Measurements from ENCODE around the gene GP2. TPM values are rescaled to one million over a fixed set of nuclear protein-coding genes. Genes with fewer than 3 reads are reported as not detected.

Gene GP2
- total and polyA plus RNA-seq, 10 donors: 0.26 to 4.9 (median 0.99) TPM; not detected in 4

- Histone ChIP-seq H3K4me3 (no peak overlapping the region), H3K4me1 (no peaks in the 10 kb centered on the region), H3K36me3 (no peaks in the 10 kb centered on the region), H3K27me3 (replicated peaks in 1 of 7) (peaks cover 0 to 26% (median 0%) of the 10 kb centered on the region in 7 donors), H3K27ac (no peak overlapping the region), H3K9me3 (no peaks in the 10 kb centered on the region)
- TF ChIP-seq, protein P1, sequence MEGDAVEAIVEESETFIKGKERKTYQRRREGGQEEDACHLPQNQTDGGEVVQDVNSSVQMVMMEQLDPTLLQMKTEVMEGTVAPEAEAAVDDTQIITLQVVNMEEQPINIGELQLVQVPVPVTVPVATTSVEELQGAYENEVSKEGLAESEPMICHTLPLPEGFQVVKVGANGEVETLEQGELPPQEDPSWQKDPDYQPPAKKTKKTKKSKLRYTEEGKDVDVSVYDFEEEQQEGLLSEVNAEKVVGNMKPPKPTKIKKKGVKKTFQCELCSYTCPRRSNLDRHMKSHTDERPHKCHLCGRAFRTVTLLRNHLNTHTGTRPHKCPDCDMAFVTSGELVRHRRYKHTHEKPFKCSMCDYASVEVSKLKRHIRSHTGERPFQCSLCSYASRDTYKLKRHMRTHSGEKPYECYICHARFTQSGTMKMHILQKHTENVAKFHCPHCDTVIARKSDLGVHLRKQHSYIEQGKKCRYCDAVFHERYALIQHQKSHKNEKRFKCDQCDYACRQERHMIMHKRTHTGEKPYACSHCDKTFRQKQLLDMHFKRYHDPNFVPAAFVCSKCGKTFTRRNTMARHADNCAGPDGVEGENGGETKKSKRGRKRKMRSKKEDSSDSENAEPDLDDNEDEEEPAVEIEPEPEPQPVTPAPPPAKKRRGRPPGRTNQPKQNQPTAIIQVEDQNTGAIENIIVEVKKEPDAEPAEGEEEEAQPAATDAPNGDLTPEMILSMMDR (IDR thresholded peaks at IDR 0.05 in 8 of 11, conservative IDR thresholded peaks at IDR 0.05 in 3 of 11): no peak
- no peak for TF ChIP-seq POLR2A (IDR thresholded peaks at IDR 0.05)
- TF ChIP-seq POLR2AphosphoS5 (IDR thresholded peaks at IDR 0.05): no peak
- DNase-seq: no peak
- intact Hi-C loops (cut with DNase I; ENCODE audit: low total_unique reads): no loop called here
- WGBS, 5 donors: 60 to 77% (median 66%) methylated on average over 5 of the region's 5 CpGs
Measured at GRCh38 chr16:20298452-20298851, 28.9 kb downstream of the GP2 start.

- intact Hi-C loops (cut with DNase I; ENCODE audit: low total_unique reads): no loop called here
- H3K4me3 ChIP-seq: no peak overlapping the region
- H3K27me3 ChIP-seq (replicated peaks in 1 of 7): peaks cover 0 to 36% (median 9%) of the 10 kb centered on the region in 7 donors
- no peak for TF ChIP-seq POLR2AphosphoS5 (IDR thresholded peaks at IDR 0.05)
- TF ChIP-seq POLR2A (IDR thresholded peaks at IDR 0.05): no peak
- TF ChIP-seq, protein P1 (IDR thresholded peaks at IDR 0.05 in 8 of 11, conservative IDR thresholded peaks at IDR 0.05 in 3 of 11): no peak
- DNase-seq: no peak
- no peaks in the 10 kb centered on the region for H3K9me3 ChIP-seq
- H3K4me1 ChIP-seq: no peaks in the 10 kb centered on the region
- no peaks in the 10 kb centered on the region for H3K36me3 ChIP-seq
- WGBS, 5 donors: 28 to 36% (median 33%) methylated on average over 16 of the region's 16 CpGs
- no peak overlapping the region for H3K27ac ChIP-seq
Measured at GRCh38 chr16:20291208-20292206, 35.8 kb downstream of the GP2 start.

DNA sequence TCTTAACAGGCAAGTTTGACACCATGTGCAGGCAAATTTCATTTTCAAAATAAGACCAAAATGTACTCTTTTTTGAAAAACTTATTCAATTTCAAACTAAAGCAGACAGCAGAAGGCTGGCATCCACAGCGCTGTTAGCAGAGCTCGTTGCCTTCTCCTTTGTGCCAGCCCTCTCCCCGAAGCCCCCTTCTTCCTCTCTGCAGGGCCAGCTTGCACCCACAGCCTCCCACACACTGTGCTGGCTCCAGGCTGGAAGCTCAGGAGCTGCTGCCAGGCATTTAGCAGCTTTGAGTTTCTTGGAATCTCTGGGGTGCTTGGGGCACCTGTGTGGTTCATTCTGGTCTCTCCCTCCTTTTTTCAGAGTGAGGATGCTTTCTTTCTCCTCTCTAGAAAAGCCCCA is 37.7 kb downstream of the GP2 start:
- intact Hi-C loops (cut with DNase I; ENCODE audit: low total_unique reads): no loop called here
- TF ChIP-seq POLR2A (IDR thresholded peaks at IDR 0.05): no peak
- TF ChIP-seq POLR2AphosphoS5 (IDR thresholded peaks at IDR 0.05): no peak
- TF ChIP-seq, protein P1 (IDR thresholded peaks at IDR 0.05 in 8 of 11, conservative IDR thresholded peaks at IDR 0.05 in 3 of 11): no peak
- Histone ChIP-seq H3K4me1 (no peaks in the 10 kb centered on the region), H3K27ac (no peak overlapping the region), H3K4me3 (no peak overlapping the region), H3K9me3 (no peaks in the 10 kb centered on the region), H3K27me3 (replicated peaks in 1 of 7) (peaks cover 0 to 25% (median 9%) of the 10 kb centered on the region in 7 donors), H3K36me3 (no peaks in the 10 kb centered on the region)
- no peak for DNase-seq
- 64 to 83% (median 77%) methylated on average over 3 of the region's 3 CpGs for WGBS, 5 donors

GRCh38 chr16:20285993-20286499 is 41.3 kb downstream of the GP2 start:
- TF ChIP-seq POLR2AphosphoS5 (IDR thresholded peaks at IDR 0.05) (no peak), POLR2A (IDR thresholded peaks at IDR 0.05) (no peak)
- TF ChIP-seq, protein P1 (IDR thresholded peaks at IDR 0.05 in 8 of 11, conservative IDR thresholded peaks at IDR 0.05 in 3 of 11): no peak
- 56 to 65% (median 59%) methylated on average over 6 of the region's 6 CpGs for WGBS, 5 donors
- H3K4me3 ChIP-seq: no peak overlapping the region
- intact Hi-C loops (cut with DNase I; ENCODE audit: low total_unique reads): no loop called here
- no peaks in the 10 kb centered on the region for H3K4me1 ChIP-seq
- H3K9me3 ChIP-seq: no peaks in the 10 kb centered on the region
- no peak for DNase-seq
- H3K27me3 ChIP-seq (replicated peaks in 1 of 7): peaks cover 0 to 7% (median 0%) of the 10 kb centered on the region in 7 donors
- H3K27ac ChIP-seq: no peak overlapping the region
- H3K36me3 ChIP-seq: no peaks in the 10 kb centered on the region
